ENCODE results near the gene NEBL. TPM values are rescaled to one million over a fixed set of nuclear protein-coding genes. Genes with fewer than 3 reads are reported as not detected.

NEBL gene
- total RNA-seq, 4 donors from 2014 or later = 52.0 to 100 (median 62.3) TPM

- intact Hi-C loops (cut with DNase I; ENCODE audit: low total_unique reads) = no loop called here
- H3K4me3 ChIP-seq (ENCODE audit: low read depth, poor library complexity, severe bottlenecking) = no peak overlapping the region
- no peak for TF ChIP-seq POLR2A (IDR thresholded peaks at IDR 0.05)
- TF ChIP-seq CTCF (IDR thresholded peaks at IDR 0.05) = no peak
- WGBS, 2 donors = 89 to 90% methylated on average over 4 of the region's 4 CpGs
- DNase-seq (ENCODE audit: low spot score in 2 of 2) = no peak
Measured at GRCh38 chr10:20742737-20743541, 154.2 kb downstream of the NEBL start.

GRCh38 chr10:20740120-20740519 lies 157.0 kb downstream of the NEBL start:
- 52 to 55% methylated on average over 6 of the region's 6 CpGs for WGBS, 2 donors
- H3K4me3 ChIP-seq (ENCODE audit: low read depth, poor library complexity, severe bottlenecking) = no peak overlapping the region
- DNase-seq (ENCODE audit: low spot score in 2 of 2) = no peak
- intact Hi-C loops (cut with DNase I; ENCODE audit: low total_unique reads) = no loop called here
- TF ChIP-seq CTCF (IDR thresholded peaks at IDR 0.05) = no peak
- no peak for TF ChIP-seq POLR2A (IDR thresholded peaks at IDR 0.05)

GRCh38 chr10:20737107-20737506 lies 160.0 kb downstream of the NEBL start:
- intact Hi-C loops (cut with DNase I; ENCODE audit: low total_unique reads) = no loop called here
- 92 to 95% methylated on average over 6 of the region's 6 CpGs for WGBS, 2 donors
- DNase-seq (ENCODE audit: low spot score in 2 of 2) = no peak
- TF ChIP-seq POLR2A (IDR thresholded peaks at IDR 0.05) = no peak
- TF ChIP-seq CTCF (IDR thresholded peaks at IDR 0.05) = no peak
- no peak overlapping the region for H3K4me3 ChIP-seq (ENCODE audit: low read depth, poor library complexity, severe bottlenecking)
